ENCODE data around the gene FOXP4. TPM values are rescaled to one million over a fixed set of nuclear protein-coding genes. Genes with fewer than 3 reads are reported as not detected.

The FOXP4 gene
- total and polyA plus RNA-seq, 2 of the 13 experiments (the other 11 are each of a cell fraction or from before 2014, with no cell fraction given) = 11.0 to 12.4 TPM

DNA sequence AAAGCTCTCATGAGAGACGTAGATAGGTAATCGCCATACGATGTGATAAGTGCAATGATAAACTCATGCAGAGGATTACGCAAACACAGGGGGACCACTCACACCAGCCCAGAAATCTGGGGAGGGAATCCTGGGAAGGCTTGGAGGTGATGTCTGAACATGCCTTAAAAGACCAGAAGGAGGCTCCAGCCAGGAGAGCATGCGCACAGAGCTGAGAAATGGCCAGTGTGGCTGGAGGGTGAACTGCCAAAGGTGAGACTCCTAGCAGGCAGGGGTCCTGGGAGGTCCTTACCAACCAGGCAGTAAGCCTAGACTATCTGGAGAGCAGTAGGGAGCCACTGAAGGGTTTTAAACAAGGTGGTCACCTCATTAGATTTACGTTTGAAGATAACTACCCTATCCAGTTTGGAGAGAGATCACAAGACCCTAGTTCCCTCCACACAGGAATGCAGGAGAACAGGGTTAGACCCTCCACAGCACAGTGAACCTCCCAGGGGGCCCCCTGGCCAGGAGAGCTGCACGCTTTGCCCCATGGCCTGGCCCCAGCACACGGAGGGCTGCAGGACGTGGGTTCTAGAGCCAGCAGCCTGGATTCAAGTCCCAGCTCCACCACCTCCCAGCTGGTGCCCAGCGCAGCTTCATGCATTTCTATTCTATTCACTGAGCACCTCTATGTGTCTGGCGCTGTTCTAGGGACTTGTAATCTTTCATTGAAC lies 105.2 kb downstream of the FOXP4 start:
- ATAC-seq = peak; percentile 13; the same call in 2 of the 3 replicates
- Histone ChIP-seq H3K79me2 (ENCODE audit: insufficient read depth, low read length) (no peaks in the 10 kb centered on the region), H2AFZ (ENCODE audit: low read length) (no peak overlapping the region), H3K27ac (ENCODE audit: extremely low read length, insufficient read depth, low read length) (no peak overlapping the region), H3K4me3 (replicated peaks in 1 of 3; ENCODE audit: insufficient read depth in 1 of 3, low read depth in 2 of 3, low read length in 3 of 3) (no peak overlapping the region), H3K27me3 (ENCODE audit: control insufficient read depth in 1 of 2, insufficient read depth in 2 of 2, low read length in 2 of 2) (peaks cover 0 to 33% of the 10 kb centered on the region in 2 experiments; a peak in 4 of 5 replicates), H3K9me3 (ENCODE audit: low read length) (no peaks in the 10 kb centered on the region), H3K4me2 (ENCODE audit: low read depth, low read length) (no peak overlapping the region), H3K9ac (ENCODE audit: insufficient read depth, low read depth, low read length) (no peak overlapping the region), H4K20me1 (ENCODE audit: insufficient read depth, low read length) (no peaks in the 10 kb centered on the region), H3K36me3 (replicated peaks in 1 of 2; ENCODE audit: control insufficient read depth in 1 of 2, insufficient read depth in 2 of 2, low read length in 2 of 2) (no peaks in the 10 kb centered on the region), H3K4me1 (ENCODE audit: insufficient read depth, low read length) (peaks cover 11% of the 10 kb centered on the region)
- POLR2A ChIA-PET = no interaction called here
- 61% methylated on average over 11 of the region's 11 CpGs for WGBS (ENCODE audit: low lambda C conversion rate)
- BruUV-seq (replicated peaks) = no TSS peak
- in situ Hi-C loops (cut with HindIII; ENCODE audit: extremely low pct_ligation_motif_present, low pct_unique_long_range_greater_than_20kb) (no loop called here), intact Hi-C loops (cut with micrococcal nuclease; ENCODE audit: unreplicated experiment) (no loop called here)
- no peak for FAIRE-seq
- no peak for TF ChIP-seq SKI (IDR thresholded peaks at IDR 0.05; ENCODE audit: partially characterized antibody)
- TF ChIP-seq NR2F1 (CRISPR knock-in tag; IDR thresholded peaks at IDR 0.05) = no peak
- no peak for TF ChIP-seq ZNF598 (CRISPR knock-in tag; IDR thresholded peaks at IDR 0.05; ENCODE audit: borderline replicate concordance)
- no peak for TF ChIP-seq TBX3 (IDR thresholded peaks at IDR 0.05; ENCODE audit: borderline replicate concordance)
- TF ChIP-seq, protein P1, sequence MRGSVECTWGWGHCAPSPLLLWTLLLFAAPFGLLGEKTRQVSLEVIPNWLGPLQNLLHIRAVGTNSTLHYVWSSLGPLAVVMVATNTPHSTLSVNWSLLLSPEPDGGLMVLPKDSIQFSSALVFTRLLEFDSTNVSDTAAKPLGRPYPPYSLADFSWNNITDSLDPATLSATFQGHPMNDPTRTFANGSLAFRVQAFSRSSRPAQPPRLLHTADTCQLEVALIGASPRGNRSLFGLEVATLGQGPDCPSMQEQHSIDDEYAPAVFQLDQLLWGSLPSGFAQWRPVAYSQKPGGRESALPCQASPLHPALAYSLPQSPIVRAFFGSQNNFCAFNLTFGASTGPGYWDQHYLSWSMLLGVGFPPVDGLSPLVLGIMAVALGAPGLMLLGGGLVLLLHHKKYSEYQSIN (CRISPR knock-in tag; IDR thresholded peaks at IDR 0.05; ENCODE audit: borderline replicate concordance) = no peak
- no peak for TF ChIP-seq HOXA5 (CRISPR knock-in tag; IDR thresholded peaks at IDR 0.05)
- TF ChIP-seq NFIC (IDR thresholded peaks at IDR 0.05; ENCODE audit: low read length) = no peak
- TF ChIP-seq ZNF274 (CRISPR knock-in tag; IDR thresholded peaks at IDR 0.05) = no peak
- no peak for TF ChIP-seq FOXK2 (IDR thresholded peaks at IDR 0.05)
- TF ChIP-seq ZNF781 (CRISPR knock-in tag; IDR thresholded peaks at IDR 0.05; ENCODE audit: borderline replicate concordance, not compliant biosample characterization) = no peak
- TF ChIP-seq GATA4 (IDR thresholded peaks at IDR 0.05; ENCODE audit: borderline replicate concordance, low read depth) = no peak
- TF ChIP-seq ZNF530 (CRISPR knock-in tag; IDR thresholded peaks at IDR 0.05; ENCODE audit: low read depth) = no peak
- no peak for TF ChIP-seq RARG (CRISPR knock-in tag; IDR thresholded peaks at IDR 0.05; ENCODE audit: low read depth)
- no peak for TF ChIP-seq MAF1 (CRISPR knock-in tag; IDR thresholded peaks at IDR 0.05; ENCODE audit: borderline replicate concordance)
- no peak for TF ChIP-seq KLF12 (CRISPR knock-in tag; IDR thresholded peaks at IDR 0.05; ENCODE audit: borderline replicate concordance)
- TF ChIP-seq ARHGAP35 (CRISPR knock-in tag; IDR thresholded peaks at IDR 0.05; ENCODE audit: borderline replicate concordance) = no peak
- TF ChIP-seq FOXK1 (CRISPR knock-in tag; IDR thresholded peaks at IDR 0.05; ENCODE audit: borderline replicate concordance, low read depth) = no peak
- CTCF ChIA-PET (ENCODE audit: low intra/inter-chr PET ratio, low total read pairs) = no interaction called here
- DNase-seq (ENCODE audit: low spot score) = no peak

All from HepG2 (cell line).